ENCODE results near the gene GALNT13.

Gene GALNT13

DNA sequence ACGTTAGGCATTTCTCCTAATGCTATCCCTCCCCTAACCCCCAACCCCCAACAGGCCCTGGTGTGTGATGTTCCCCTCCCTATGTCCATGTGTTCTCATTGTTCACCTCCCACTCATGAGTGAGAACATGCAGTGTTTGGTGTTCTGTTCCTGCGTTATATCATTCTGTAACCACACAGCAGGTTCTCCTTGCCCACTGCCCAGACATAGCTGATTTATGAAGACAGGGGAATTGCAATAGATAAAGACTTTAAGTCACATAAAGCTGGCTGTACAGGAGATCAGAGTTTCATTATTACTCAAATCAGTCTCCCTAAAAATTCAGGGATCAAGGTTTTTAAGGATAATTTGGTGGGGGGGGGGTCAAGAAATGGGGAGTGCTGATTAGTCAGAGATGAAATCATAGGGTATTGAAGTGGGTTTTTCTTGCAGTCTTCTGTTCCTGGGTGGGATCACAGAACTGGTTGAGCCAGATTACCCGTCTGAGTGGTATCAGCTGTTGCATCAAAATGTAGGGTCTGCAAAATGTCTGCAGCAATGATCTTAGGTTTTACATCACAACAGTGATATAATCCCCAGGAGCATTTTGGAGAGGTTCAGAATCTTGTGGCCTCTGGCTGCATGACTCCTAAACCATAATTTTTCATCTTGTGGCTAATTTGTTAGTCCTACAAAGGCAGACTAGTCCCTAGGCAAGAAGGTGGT, 434.7 kb downstream of the GALNT13 start:
- DNase-seq (ENCODE audit: low spot score), result no peak

DNA sequence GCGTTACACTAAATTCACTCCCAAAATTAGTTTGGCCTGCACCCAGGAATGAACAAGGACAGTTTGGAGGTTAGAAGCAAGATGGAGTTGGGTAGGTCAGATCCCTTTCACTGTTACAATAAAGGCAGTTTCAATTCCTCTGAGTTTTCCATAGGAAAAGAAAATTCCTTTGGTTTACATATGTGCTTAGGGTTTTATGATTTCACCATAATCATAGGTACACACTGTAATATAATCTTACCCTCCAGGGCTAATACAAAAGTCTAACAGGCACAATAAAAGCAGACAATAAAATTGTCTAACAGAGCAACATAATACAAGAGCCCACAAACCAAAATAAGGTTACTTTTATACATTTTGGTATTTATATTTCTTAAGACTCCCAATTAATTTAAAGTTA, 435.3 kb downstream of the GALNT13 start:
- no peak for DNase-seq (ENCODE audit: low spot score)

DNA sequence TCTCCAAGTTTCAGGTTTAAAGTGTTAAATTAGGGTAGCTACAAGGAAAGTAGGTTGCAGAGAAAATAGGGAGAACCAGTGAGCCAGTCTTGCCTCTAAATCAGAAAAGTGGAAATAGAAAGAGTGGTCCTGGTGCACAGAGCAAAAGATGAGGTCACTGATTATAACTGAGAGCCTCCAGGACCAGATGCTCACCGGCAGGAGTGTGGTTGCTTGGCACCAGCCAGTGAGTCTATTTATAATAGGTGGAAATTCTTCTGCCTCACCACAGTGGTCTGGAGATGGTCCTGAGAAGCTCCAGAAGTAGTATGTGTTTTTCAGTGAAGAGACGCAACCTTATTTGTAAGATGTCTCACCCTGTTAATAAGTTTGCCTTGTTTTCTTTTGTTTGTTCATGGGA, 452.9 kb downstream of the GALNT13 start:
- DNase-seq (ENCODE audit: low spot score), result no peak

GRCh38 chr2:154329510-154329909, 457.8 kb downstream of the GALNT13 start:
- no peak for DNase-seq (ENCODE audit: low spot score)

DNA sequence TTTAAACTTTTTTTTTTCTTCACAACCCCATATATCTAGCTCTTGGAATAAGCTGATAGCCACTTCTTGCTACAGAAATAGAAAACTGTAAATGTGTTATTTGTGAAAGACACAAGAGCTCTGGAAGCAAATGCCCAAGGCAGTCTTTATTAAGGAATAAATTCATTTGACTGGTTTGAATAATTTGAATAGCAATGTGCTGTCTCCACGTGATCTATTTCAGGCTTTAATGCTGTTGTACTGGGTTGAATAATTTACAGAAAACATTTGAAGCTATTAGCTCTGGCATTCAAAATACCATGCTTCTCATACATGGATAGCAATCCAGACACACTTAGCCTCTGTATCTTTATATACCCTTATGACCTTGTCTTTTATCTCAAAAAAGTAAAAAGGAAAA, 460.1 kb downstream of the GALNT13 start:
- DNase-seq (ENCODE audit: low spot score), result no peak

DNA sequence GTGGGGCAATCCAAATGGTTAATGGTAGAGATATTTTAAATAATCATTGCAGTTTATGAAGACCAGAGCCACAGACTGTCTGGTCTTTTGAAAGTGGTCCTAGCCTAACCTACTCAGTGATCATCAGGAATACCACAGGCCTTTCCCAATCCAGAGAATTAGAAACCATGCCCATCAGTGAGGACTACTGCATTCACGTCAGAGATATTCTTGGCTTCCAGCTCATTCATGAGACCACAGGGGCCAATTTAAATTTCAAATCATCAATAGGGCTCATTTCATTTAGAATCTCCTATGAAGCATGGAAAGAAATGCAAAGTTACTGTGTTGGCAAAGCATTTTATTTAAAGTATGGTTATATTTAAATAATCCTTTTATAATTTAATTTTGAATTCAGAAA, 464.5 kb downstream of the GALNT13 start:
- DNase-seq (ENCODE audit: low spot score), result no peak

- no peak for DNase-seq (ENCODE audit: low spot score)
These were observed 466.7 kb downstream of the GALNT13 start for GRCh38 chr2:154338352-154338967.

- DNase-seq (ENCODE audit: low spot score), result no peak
These were observed 471.6 kb downstream of the GALNT13 start for GRCh38 chr2:154343282-154343681.

DNA sequence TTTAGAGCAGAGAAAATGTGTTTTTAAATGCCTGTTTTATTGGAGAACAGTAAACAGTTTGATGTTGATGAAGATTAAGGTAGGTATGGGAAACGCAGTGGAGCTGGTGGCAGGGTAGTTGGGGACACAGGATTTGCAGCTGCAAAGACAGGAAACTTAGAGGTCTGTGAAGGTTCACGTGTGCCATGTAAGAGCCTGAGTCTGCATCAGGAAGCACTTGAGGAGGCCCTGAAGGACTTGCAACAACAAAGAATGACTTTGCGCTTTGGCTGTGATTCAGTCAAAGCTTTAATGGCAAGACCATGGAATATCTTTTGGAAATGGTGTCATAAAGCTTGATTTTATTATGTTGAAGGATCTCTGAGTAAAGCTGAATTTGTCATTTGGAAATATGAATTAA, 479.2 kb downstream of the GALNT13 start:
- DNase-seq (ENCODE audit: low spot score), result no peak

GRCh38 chr2:154361276-154361675, 489.6 kb downstream of the GALNT13 start:
- DNase-seq (ENCODE audit: low spot score), result no peak

- no peak for DNase-seq (ENCODE audit: low spot score)
These were observed 496.4 kb downstream of the GALNT13 start for GRCh38 chr2:154368153-154368552.

DNA sequence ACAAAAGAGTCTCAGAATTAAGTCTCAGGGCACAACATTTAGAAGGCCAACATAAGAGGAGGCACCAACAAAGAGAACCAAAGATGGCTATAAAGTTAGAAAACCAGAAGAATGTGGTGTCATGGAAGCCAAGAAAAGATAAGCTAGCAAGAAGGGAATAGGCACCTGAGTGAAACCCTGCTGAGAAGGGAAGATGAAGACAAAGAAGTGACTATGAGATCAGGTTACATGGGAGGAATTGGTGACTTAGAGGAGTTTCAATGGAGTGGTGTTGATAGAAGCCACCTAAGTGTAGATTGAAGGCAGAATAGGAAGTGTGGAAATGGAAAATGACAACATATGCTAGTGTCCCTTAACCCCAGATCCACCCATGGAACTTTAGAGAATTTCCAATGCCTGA, 499.2 kb downstream of the GALNT13 start:
- no peak for DNase-seq (ENCODE audit: low spot score)

- no peak for DNase-seq (ENCODE audit: low spot score)
These were observed 502.7 kb downstream of the GALNT13 start for GRCh38 chr2:154374416-154374815.

DNA sequence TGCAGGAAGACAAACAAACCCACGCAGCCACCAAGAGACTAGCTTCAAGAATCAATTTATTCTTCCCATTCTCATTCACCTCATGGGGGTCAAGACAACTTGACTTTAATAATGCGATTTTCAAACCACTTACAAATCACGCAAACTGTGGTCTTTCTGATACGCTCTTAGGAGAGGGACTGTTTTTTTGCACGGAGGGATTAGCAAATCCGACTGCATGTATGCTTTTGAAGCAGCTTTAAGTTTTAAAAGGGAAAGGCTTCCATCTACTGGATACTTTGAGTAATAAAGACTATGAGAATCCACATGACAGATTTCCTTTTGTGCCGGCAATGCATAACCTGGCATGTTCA, 503.8 kb downstream of the GALNT13 start:
- peak; percentile 72 for DNase-seq (ENCODE audit: low spot score)

DNA sequence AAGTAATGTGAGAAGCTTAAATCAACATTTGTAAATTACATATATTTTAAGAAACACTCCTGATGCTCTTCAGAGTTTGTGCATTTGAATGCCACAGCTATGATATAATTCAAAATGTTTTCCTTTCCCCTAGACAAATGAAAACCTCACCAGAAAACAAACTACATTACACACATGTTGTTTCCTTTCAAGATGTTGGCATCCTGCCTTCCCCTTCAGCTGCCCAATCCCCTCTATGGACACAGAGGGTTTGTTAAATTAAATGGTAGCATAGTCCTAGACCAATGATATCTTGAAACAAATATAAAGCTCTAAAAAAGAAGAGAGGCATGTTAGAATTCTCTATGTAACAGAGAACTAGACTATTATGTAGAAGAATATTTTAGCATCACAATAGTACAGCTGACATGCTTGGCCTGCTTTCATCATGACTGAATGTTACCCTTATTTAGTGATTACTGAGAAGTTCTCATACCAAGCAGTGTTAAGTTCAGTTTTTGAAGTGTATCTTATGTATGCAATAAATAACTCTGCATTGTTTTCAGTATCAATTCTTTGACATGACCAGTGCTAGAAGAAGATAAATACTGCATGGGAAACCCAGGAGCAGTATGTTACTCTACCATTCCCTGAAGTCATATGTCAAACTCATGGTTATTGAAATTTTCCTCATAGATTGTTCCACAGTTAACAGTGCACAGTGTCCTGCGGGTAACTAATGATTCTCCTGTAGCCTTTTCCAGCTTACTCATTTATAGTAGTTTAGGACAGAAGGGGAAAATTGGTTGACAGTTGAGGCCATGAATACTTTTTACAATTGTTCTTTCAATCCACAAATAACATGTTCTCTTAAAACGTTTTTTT, 510.4 kb downstream of the GALNT13 start:
- no peak for DNase-seq (ENCODE audit: low spot score)

DNA sequence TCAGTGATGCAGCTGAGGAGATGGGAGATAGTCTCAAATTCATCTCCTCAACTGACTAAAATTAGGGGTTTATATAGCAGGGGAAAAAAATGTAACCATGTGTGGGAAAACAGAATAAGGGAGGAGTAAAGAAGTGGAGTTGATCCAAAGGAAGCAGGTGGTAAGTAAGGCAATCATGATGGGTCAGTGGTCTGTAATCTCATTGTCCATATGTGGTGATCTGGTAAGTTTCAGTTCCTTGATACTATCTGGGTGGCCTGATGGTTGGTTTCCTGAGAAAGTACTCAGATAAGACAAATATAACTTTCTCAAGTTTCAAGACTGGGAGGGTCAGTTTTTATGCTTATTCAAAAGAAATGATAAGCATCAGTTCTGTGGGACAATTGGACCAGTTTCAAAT, 514.5 kb downstream of the GALNT13 start:
- no peak for DNase-seq (ENCODE audit: low spot score)

- DNase-seq (ENCODE audit: low spot score), result no peak
These were observed 519.3 kb downstream of the GALNT13 start for GRCh38 chr2:154391051-154391450.

DNA sequence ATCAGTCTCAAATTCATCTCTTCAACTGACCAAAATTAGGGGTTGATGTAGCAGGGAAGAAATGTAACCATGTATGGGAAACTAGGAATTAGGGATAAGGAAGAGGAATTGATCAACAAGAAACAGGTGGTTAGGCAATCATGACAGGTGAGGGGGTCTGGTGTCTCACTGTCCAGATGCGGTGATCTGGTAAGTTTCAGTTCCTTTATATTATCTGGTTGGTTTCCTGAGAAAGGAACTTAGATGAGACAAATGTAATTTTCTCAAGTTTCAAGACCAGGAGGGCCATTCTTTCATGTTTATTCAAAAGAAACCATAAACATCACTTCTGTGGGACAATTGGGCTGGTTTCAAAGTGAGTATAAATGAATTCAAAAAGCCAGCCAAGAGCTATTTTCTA, 520.5 kb downstream of the GALNT13 start:
- DNase-seq (ENCODE audit: low spot score), result no peak

GRCh38 chr2:154394600-154394999, 522.9 kb downstream of the GALNT13 start:
- no peak for DNase-seq (ENCODE audit: low spot score)

DNA sequence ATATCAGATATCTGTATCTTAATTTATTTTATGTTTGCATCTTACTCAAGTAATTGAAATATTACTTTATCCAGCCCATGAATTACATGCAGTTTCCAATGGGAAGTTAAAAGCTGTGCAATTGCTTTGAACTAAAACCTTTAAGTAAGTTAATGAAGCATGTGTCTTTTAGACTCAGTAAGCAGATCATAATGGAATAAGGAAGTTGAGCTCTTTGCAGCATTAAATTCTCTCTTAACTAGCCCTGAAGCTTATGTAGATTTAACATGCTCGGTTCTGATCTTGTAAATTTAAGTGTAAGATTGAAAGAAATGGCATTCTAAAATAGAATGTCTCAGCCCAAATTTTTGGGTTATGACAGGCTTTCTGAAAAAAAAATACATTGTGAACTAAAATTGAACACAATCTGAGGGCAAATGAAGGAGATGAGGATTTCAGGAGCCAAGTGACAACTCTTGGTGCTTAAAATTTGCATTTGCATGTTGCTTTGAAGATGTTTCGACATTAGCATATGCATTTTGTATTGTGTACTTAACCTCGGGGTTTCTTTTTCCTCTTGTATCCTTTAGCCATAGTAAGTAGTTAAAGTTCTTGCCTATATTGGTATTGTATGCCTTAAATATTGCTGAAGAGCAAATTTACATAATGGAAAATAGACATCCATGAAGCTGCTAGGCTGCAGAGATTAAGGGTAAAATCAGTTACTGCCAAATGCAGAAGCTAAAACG, 529.0 kb downstream of the GALNT13 start:
- DNase-seq (ENCODE audit: low spot score), result no peak

DNA sequence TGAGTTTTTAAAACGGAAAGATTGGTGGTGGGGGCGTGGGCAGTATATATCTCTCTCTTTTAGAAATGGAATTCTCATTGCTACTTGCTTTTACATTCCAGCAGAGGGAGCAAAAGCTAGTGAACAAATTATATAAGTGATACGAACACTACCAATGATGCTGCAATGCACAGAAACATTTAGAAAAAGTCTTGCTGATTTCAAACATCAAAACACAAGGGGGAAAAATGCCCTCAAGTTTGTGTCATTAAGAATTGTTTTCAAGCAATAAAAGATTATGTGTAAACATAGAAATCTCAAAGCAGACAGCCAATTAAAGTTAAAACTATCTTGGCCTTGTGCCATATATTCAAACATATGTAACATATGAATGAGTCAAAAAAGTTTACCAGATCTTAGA, 530.5 kb downstream of the GALNT13 start:
- DNase-seq (ENCODE audit: low spot score), result peak; percentile 78

DNA sequence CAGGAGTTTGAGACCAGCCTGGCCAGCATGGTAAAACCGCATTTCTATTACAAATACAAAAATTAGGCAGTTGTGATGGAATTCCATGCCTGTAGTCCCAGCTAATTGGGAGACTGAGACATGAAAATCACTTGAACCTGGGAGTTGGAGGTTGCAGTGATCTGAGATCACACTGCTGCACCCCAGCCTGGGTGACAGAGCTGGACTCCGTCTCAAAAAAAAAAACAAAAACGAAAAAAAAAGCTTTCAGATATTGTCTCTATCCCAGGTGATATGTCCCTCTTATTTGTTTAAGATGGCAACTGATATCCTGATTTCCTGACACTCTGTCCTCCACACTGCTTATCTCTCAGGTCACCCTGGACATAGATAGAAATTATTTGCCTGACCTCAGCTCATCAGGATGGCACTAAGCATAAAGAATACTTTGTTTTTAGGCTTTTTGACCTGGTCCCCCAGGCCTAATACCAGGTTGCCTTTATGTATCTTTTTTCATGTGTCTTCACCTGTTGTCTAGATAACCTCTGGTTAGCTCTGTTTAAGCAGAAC, 531.6 kb downstream of the GALNT13 start:
- DNase-seq (ENCODE audit: low spot score), result no peak

Data from RKO (cell line).